Nephron progenitor cell (in vitro differentiated cells): ENCODE results near the gene TBC1D22B.

Experiments
- DNase-seq: peaks from one replicate; pipeline ENCODE4 v3.0.0; 2021
- H3K27ac Mint-ChIP-seq: 2 replicates; pipeline ENCODE4 v1.8.0; 2021; ENCODE audit warnings: mild to moderate bottlenecking, moderate library complexity, mixed read lengths
- H3K27me3 Mint-ChIP-seq: 2 replicates; pipeline ENCODE4 v1.8.0; 2021; ENCODE audit warnings: mild to moderate bottlenecking, low read depth, mixed read lengths; ENCODE audit not compliant: poor library complexity
- H3K36me3 Mint-ChIP-seq: 2 replicates; pipeline ENCODE4 v1.8.0; 2021; ENCODE audit warnings: low read depth, mixed read lengths
- H3K4me1 Mint-ChIP-seq: 2 replicates; pipeline ENCODE4 v1.8.0; 2021; ENCODE audit warnings: mixed read lengths
- H3K4me3 Mint-ChIP-seq: 2 replicates; pipeline ENCODE4 v1.8.0; 2021; ENCODE audit warnings: mild to moderate bottlenecking, moderate library complexity, mixed read lengths
- H3K9me3 Mint-ChIP-seq: 2 replicates; pipeline ENCODE4 v1.8.0; 2021; ENCODE audit warnings: mild to moderate bottlenecking, moderate library complexity, mixed read lengths
- CTCF ChIP-seq: fragments of 200-600 bp; sonication (generic); IDR thresholded peaks from 2 replicates; pipeline ENCODE4 v1.5.0; 2021; ENCODE audit warnings: antibody characterized with exemption

The TBC1D22B gene

GRCh38 chr6:37222992-37223391 lies 34.6 kb upstream of the TBC1D22B start:
- no peak for DNase-seq
- Mint-ChIP-seq H3K4me3 (peak overlapping the region; percentile 90), H3K36me3 (no peaks in the 10 kb centered on the region), H3K9me3 (peaks cover 4% of the 10 kb centered on the region), H3K4me1 (peaks cover 22% of the 10 kb centered on the region), H3K27ac (no peak overlapping the region), H3K27me3 (peaks cover 7% of the 10 kb centered on the region)
- TF ChIP-seq CTCF: no peak

GRCh38 chr6:37225350-37226169 lies 32.0 kb upstream of the TBC1D22B start:
- peaks cover 22% of the 10 kb centered on the region for H3K4me1 Mint-ChIP-seq
- DNase-seq: no peak
- H3K27me3 Mint-ChIP-seq: peaks cover 2% of the 10 kb centered on the region
- no peaks in the 10 kb centered on the region for H3K36me3 Mint-ChIP-seq
- H3K27ac Mint-ChIP-seq: peak overlapping the region; percentile 7
- peaks cover 4% of the 10 kb centered on the region for H3K9me3 Mint-ChIP-seq
- no peak for TF ChIP-seq CTCF
- no peak overlapping the region for H3K4me3 Mint-ChIP-seq

- no peak overlapping the region for H3K4me3 Mint-ChIP-seq
- H3K36me3 Mint-ChIP-seq: no peaks in the 10 kb centered on the region
- DNase-seq: no peak
- peaks cover 7% of the 10 kb centered on the region for H3K4me1 Mint-ChIP-seq
- no peak overlapping the region for H3K27ac Mint-ChIP-seq
- H3K9me3 Mint-ChIP-seq: peaks cover 10% of the 10 kb centered on the region
- peaks cover 3% of the 10 kb centered on the region for H3K27me3 Mint-ChIP-seq
- TF ChIP-seq CTCF: no peak
Measured at GRCh38 chr6:37230104-37230503, 27.5 kb upstream of the TBC1D22B start.

- Mint-ChIP-seq H3K9me3 (peaks cover 6% of the 10 kb centered on the region), H3K27me3 (peaks cover 3% of the 10 kb centered on the region), H3K36me3 (no peaks in the 10 kb centered on the region), H3K27ac (peak overlapping the region; percentile 0), H3K4me1 (no peaks in the 10 kb centered on the region), H3K4me3 (no peak overlapping the region)
- TF ChIP-seq CTCF: no peak
- no peak for DNase-seq
Measured at GRCh38 chr6:37232430-37233017, 25.0 kb upstream of the TBC1D22B start.

- Mint-ChIP-seq H3K27ac (no peak overlapping the region), H3K36me3 (no peaks in the 10 kb centered on the region), H3K9me3 (peaks cover 6% of the 10 kb centered on the region), H3K4me3 (no peak overlapping the region), H3K27me3 (peaks cover 6% of the 10 kb centered on the region), H3K4me1 (no peaks in the 10 kb centered on the region)
- no peak for TF ChIP-seq CTCF
- DNase-seq: no peak
Measured at GRCh38 chr6:37233541-37233940, 24.0 kb upstream of the TBC1D22B start.
